Measurements from ENCODE around the gene FGF7. TPM values are rescaled to one million over a fixed set of nuclear protein-coding genes. Genes with fewer than 3 reads are reported as not detected.

FGF7 gene
- total and polyA plus RNA-seq, 10 of the 15 experiments (the other 5 are each of a cell fraction or from before 2014, with no cell fraction given) = 0.08 TPM; not detected in 9

GRCh38 chr15:49421991-49422390 is 1.1 kb upstream of the FGF7 start:
- Histone ChIP-seq H3K9ac (ENCODE audit: control insufficient read depth, insufficient read depth, low read length) (no peak overlapping the region), H3K9me3 (replicated peaks; ENCODE audit: control insufficient read depth, insufficient read depth, low read length) (no peaks in the 10 kb centered on the region), H3K4me2 (ENCODE audit: control insufficient read depth, insufficient read depth) (no peak overlapping the region), H3K27me3 (replicated peaks in 1 of 2; ENCODE audit: control insufficient read depth in 2 of 2, insufficient read depth in 2 of 2, low read length in 1 of 2) (no peaks in the 10 kb centered on the region), H3K36me3 (ENCODE audit: control insufficient read depth in 2 of 2, insufficient read depth in 2 of 2, low read length in 1 of 2) (no peaks in the 10 kb centered on the region), H3K4me3 (no peak overlapping the region), H4K20me1 (ENCODE audit: control insufficient read depth, insufficient read depth) (no peaks in the 10 kb centered on the region), H3K79me2 (ENCODE audit: control insufficient read depth, insufficient read depth, low read length) (no peaks in the 10 kb centered on the region), H3K27ac (ENCODE audit: control insufficient read depth, insufficient read depth) (no peak overlapping the region), H2AFZ (ENCODE audit: control insufficient read depth, low read depth, low read length) (no peak overlapping the region; the same call in 1 of the 2 replicates), H3K4me1 (ENCODE audit: control insufficient read depth, insufficient read depth, low read length) (no peaks in the 10 kb centered on the region)
- POLR2A ChIA-PET = interaction anchor here (0.7 kb wide), 1 partner anchor 1608 kb away, joined by 3 read pairs; no protein-coding TSS in a partner anchor
- RAD21 ChIA-PET (ENCODE audit: unreplicated experiment) = interaction anchor here (1.0 to 3.6 kb wide), 15 partner anchors 9 to 1069 kb away, joined by 3 to 40 read pairs (median 6); no protein-coding TSS in a partner anchor
- BruUV-seq (replicated peaks) = no TSS peak
- intact Hi-C loops (cut with micrococcal nuclease; ENCODE audit: unreplicated experiment) = loop anchor here (1.0 to 10.0 kb wide), 4 partner anchors 182 to 1067 kb away; no protein-coding TSS in a partner anchor
- CTCF ChIA-PET = interaction anchor here (0.8 to 5.9 kb wide), 31 partner anchors 10 to 1064 kb away, joined by 3 to 128 read pairs (median 4); partner anchors contain the start of gene CEP152
- peak; percentile 27 for FAIRE-seq
- WGBS (ENCODE audit: insufficient coverage, insufficient replicate concordance, low lambda C conversion rate, missing lambda C conversion rate) = 42% methylated on average over 9 of the region's 9 CpGs
- SMC1A ChIA-PET (ENCODE audit: uncharacterized antibody, unreplicated experiment) = interaction anchor here (0.7 to 5.4 kb wide), 27 partner anchors 10 to 1066 kb away, joined by 3 to 84 read pairs (median 5); partner anchors contain the start of gene COPS2
- in situ Hi-C loops (cut with MboI) = loop anchor here (5.0 to 10.0 kb wide), 3 partner anchors 195 to 723 kb away; no protein-coding TSS in a partner anchor
- DNase-seq (ENCODE audit: low read depth, low spot score) = peak; percentile 12
- peak; percentile 72 for ATAC-seq
- no peak for TF ChIP-seq EED (IDR thresholded peaks at IDR 0.05; ENCODE audit: low read depth)
- TF ChIP-seq ZNF622 (IDR thresholded peaks at IDR 0.05) = no peak
- peak; percentile 35 for TF ChIP-seq SKIL (IDR thresholded peaks at IDR 0.05; ENCODE audit: low read depth, poor library complexity, severe bottlenecking)
- peak; percentile 52 for TF ChIP-seq E2F8 (IDR thresholded peaks at IDR 0.05; ENCODE audit: low read depth, partially characterized antibody)
- TF ChIP-seq SIX5 (IDR thresholded peaks at IDR 0.05; ENCODE audit: low read depth, low read length, severe bottlenecking) = no peak
- no peak for TF ChIP-seq CBX3 (IDR thresholded peaks at IDR 0.05; ENCODE audit: borderline replicate concordance, low read depth)
- TF ChIP-seq CREM (IDR thresholded peaks at IDR 0.05; ENCODE audit: low read depth) = 0 out of 2 replicates have a peak, but pooled peaks have one; percentile 20
- no peak for TF ChIP-seq IRF4 (IDR thresholded peaks at IDR 0.05; ENCODE audit: low read depth, low read length)
- no peak for TF ChIP-seq ZNF687 (IDR thresholded peaks at IDR 0.05)
- no peak for TF ChIP-seq RCOR1 (conservative IDR thresholded peaks at IDR 0.05; ENCODE audit: low read depth, low read length)
- no peak for TF ChIP-seq USF1 (IDR thresholded peaks at IDR 0.05; ENCODE audit: borderline replicate concordance, extremely low read length, insufficient read depth, low read depth, low read length)
